AG09319 (cell line): ENCODE results near the gene CNTRL.
"Not testable (repeated sequence)": the region's sequence is repeated elsewhere in the genome, so short reads cannot be mapped to it uniquely, and the experiment has no call there.

Experiments
- DNase-seq: peaks from one replicate; pipeline ENCODE4 v3.0.0-alpha.2; 2010; ENCODE audit warnings: low read depth; ENCODE audit errors: extremely low read depth
- TF ChIP-seq, protein P1 (sequence below): IDR thresholded peaks from 2 replicates; pipeline ENCODE4 v1.5.1; 2011; ENCODE audit warnings: low read depth, mild to moderate bottlenecking, inconsistent platforms, low read length, moderate library complexity

The CNTRL gene

DNA sequence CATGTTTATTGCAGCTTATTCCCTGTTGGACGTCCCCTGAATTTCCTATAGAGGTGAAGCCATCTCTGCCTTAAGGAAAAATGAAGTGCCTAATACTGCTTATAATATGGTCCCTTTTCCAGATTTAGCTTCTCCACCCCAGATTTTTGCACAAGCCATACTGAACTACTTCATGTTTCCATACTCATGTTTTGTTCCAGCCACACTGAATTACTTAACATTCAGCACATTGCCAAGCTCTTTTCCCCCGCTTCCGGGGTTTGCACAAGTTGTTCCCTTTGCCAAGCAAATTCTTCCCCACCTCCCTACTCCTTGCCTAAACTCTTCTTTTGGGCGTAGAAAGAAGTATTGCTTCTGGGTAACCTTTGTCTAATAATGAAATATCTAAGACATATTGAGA, 1.7 kb upstream of the CNTRL start:
- peak; percentile 73 for DNase-seq
- TF ChIP-seq, protein P1, sequence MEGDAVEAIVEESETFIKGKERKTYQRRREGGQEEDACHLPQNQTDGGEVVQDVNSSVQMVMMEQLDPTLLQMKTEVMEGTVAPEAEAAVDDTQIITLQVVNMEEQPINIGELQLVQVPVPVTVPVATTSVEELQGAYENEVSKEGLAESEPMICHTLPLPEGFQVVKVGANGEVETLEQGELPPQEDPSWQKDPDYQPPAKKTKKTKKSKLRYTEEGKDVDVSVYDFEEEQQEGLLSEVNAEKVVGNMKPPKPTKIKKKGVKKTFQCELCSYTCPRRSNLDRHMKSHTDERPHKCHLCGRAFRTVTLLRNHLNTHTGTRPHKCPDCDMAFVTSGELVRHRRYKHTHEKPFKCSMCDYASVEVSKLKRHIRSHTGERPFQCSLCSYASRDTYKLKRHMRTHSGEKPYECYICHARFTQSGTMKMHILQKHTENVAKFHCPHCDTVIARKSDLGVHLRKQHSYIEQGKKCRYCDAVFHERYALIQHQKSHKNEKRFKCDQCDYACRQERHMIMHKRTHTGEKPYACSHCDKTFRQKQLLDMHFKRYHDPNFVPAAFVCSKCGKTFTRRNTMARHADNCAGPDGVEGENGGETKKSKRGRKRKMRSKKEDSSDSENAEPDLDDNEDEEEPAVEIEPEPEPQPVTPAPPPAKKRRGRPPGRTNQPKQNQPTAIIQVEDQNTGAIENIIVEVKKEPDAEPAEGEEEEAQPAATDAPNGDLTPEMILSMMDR, result no peak

DNA sequence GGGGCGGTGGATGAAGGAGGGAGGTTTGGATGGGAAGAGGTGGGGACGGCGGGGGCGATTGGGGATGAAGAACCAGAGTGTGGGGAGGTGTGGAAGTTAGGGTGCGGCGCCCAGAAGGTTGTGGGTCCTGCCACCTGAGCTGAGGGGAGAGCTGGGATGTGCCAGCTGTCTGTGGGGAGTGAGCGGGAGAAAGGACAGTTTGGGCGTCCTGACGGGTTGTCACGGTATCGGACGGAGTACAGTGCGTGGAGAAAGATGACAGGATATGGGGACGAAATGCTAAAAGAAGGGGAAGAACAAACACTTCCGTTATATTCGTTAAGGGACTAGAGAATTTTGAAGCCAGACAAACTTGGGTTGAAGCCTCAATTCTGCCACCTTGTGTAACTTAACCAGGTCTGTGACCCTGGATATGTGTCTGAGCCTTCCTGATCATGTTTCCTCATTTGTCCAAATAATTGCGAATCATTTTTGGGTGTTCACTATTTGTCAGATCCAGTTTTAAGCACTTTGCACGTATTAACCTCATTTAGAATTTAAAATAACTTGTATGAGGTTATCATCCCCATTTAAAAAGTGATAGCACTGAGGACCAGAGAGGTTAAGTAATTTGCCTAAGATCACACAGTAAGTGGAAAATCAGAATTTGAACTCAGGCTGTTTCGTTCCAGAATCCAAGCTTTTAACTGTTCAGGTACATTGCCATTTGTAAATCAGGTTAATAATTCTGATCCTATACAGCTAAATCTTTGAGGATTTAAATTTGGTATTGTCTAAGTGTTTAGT, 689 bp downstream of the CNTRL start:
- no peak for DNase-seq
- TF ChIP-seq, protein P1, result peak; percentile 0

DNA sequence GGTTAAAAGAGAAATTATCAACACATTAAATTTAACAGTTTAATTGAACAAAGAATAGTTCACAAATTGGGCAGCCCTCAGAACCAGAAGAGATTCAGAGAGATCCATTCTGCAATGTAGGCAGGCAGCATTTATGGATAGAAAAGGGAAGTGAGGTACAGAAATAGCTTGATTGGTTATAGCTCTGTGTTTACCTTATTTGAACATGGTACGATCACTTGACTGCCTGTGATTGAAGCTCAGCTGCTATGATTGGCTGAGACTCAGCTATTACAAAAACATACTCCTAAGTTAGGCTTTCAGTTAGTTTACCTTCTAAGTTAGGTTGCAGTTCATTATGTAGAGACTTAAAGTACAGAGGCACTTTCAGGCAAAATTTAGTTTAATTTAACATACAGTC, 7.3 kb downstream of the CNTRL start:
- DNase-seq, result no peak
- TF ChIP-seq, protein P1, result no peak

DNA sequence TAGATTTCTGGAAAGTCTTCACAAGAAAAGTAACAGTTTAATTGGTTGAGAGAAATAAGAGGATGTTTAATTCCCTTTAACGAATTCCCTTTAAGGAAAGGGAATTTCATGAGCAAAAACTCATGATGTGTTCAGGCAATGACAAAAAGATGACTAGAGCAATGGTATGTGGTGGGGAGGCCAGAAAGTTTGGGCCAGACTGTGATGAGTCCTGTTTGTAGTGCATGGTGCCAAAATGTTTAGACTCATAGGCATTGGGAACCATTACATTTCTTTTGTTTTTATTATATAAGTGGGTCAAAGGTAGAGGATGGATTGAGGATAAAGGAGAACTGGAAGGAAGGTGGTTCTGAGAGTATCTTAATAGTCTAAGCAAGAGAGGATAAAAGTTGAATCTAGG, 10.9 kb downstream of the CNTRL start:
- TF ChIP-seq, protein P1, result no peak
- no peak for DNase-seq

DNA sequence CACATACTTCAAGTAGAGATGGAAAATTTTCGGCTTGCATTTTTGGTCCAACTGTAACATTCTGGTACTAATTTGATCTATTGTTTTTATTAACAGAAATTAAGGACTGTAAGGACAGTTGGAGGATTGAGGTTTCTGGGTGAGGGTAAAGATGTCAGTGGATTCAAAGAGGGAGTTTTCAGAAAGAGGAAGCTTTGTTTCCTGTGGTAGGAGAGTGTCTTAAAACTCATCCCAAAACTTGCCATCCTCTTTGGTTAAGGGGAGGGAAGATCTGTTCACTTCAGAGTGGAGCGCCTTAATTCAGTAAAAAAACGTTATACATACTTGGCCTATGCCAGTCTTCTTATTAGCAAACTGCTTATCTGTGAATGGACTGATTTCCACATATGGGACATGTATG, 13.8 kb downstream of the CNTRL start:
- DNase-seq, result no peak
- TF ChIP-seq, protein P1, result no peak

DNA sequence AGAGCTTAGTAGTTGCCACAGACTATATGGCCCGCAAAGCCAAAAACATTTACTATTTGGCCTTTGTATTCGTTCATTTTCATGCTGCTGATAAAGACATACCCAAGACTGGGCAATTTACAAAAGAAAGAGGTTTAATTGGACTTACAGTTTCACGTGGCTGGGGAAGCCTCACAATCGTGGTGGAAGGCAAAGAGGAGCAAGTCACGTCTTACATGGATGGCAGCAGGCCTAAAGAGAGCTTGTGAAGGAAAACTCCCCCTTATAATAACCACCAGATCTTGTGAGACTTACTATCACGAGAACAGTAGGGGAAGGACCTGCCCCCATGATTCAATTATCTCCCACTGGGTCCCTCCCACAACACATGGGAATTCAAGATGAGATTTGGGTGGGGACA, 16.0 kb downstream of the CNTRL start:
- DNase-seq, result not testable (repeated sequence)

DNA sequence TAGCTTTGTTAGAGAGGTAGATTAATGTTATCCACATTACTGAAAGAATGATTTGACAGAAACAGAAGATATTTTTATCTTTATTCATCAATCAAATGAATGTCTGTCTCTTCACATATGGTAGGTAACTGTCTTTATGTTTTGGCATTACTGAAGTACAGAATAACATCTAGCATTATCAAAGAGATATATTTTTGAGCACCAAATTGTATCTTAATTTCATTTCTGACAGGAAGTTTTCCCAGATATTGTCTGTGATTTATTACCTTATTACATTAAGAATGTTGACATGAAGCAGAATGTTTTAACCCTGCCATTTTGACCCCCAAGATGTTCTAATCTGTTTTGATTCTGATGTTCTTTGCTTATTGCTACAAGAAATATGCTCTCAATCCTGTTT, 20.3 kb downstream of the CNTRL start:
- no peak for DNase-seq
- TF ChIP-seq, protein P1, result no peak
